ENCODE data around the gene TMSB15B.
"Not testable (repeated sequence)": the region's sequence is repeated elsewhere in the genome, so short reads cannot be mapped to it uniquely, and the experiment has no call there.

The TMSB15B gene

DNA sequence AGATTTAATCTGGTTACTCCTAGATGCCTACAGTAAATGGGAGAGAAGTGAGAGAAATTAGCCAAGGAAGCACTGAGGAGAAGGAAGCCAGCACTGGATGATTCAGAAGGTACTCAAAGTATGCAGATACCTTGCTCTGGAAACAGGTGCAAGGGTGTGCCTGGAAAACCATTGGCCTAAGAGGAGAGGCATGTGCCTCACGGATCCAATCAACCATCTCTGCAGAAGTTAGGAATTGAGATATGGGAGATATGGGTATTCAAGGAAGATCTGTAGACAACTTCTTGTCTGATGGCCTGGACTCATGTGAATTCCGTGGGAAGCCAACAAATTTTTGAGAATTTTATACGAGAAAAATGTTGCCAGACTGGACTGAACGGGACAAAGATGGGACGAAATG, 46.4 kb downstream of the TMSB15B start:
- TF ChIP-seq, protein P1, sequence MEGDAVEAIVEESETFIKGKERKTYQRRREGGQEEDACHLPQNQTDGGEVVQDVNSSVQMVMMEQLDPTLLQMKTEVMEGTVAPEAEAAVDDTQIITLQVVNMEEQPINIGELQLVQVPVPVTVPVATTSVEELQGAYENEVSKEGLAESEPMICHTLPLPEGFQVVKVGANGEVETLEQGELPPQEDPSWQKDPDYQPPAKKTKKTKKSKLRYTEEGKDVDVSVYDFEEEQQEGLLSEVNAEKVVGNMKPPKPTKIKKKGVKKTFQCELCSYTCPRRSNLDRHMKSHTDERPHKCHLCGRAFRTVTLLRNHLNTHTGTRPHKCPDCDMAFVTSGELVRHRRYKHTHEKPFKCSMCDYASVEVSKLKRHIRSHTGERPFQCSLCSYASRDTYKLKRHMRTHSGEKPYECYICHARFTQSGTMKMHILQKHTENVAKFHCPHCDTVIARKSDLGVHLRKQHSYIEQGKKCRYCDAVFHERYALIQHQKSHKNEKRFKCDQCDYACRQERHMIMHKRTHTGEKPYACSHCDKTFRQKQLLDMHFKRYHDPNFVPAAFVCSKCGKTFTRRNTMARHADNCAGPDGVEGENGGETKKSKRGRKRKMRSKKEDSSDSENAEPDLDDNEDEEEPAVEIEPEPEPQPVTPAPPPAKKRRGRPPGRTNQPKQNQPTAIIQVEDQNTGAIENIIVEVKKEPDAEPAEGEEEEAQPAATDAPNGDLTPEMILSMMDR (IDR thresholded peaks at IDR 0.05) = no peak
- no peak for TF ChIP-seq ZFX (IDR thresholded peaks at IDR 0.05; ENCODE audit: borderline replicate concordance)
- H3K27ac ChIP-seq = no peak overlapping the region

DNA sequence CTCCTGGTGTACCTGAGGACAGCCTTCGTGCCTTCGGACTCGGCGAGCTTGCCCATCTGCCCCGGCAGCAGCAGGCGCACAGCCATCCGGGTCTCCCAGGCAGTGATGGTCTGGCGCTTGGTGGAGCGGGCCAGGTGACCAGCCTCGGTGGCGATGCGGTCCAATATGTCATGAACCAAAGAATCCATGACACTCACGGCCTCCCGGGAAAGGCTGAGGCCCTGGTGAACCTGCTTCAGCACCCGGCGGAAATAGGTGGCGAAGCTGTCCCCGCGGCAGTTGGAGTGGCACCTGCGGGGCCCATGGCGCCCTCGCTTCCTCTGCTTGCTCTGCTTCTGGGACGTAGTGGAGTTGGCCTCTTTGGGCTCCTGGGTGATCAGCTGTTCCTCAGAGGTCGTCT, 50.7 kb downstream of the TMSB15B start:
- TF ChIP-seq ZFX (IDR thresholded peaks at IDR 0.05; ENCODE audit: borderline replicate concordance) = no peak
- TF ChIP-seq, protein P1 (IDR thresholded peaks at IDR 0.05) = no peak

DNA sequence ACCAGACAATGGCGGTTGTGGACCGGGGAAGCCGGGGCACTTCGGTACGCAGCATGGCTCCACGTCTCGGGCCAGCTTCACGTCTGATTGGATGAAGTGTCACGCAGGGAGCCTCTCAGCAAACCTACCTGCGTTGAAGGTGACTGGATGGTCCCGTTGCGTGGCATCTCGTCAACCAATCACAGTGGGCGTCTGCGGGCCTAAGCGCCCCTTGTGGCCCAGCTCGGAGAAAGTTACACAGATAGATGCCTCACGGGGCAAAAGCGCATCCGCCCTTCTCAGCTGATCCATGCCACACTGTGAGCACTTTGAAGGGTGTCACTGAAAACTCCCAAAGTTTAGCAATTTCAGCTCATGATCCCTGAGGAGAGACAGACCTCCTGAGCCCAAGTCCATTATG, 51.2 kb downstream of the TMSB15B start, which contains the start of gene H2BW1:
TSS of gene H2BW1 (minus strand) at position 103 of the 400 bp plus-strand sequence. CDS start 132 bp downstream, outside the sequence.
- TF ChIP-seq, protein P1 (IDR thresholded peaks at IDR 0.05) = no peak
- no peak for TF ChIP-seq ZFX (IDR thresholded peaks at IDR 0.05; ENCODE audit: borderline replicate concordance)
- H3K27ac ChIP-seq = no peak within 1 kb of the TSS

More for the DNA sequence above, 50.7 kb downstream of the TMSB15B start:
- no peak overlapping the region for H3K27ac ChIP-seq

DNA sequence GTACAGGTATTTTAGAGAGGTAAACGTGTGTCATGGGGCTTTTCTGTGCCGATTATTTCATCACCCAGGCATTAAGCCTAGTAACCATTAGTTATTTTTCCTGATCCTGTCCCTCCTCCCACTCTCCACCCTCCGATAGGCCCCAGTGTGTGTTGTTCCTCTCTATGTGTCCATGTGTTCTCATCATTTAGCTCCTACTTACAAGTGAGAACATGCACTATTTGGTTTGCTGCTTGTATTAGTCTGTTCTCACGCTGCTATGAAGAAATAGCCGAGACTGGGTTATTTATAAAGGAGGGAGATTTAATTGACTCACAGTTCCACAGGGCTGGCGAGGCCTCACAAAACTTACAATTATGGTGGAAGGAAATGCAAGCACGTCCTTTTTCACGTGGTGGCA, 53.1 kb downstream of the TMSB15B start:
- not testable (repeated sequence) for H3K27ac ChIP-seq

All from 22Rv1 (cell line).